ENCODE data around the gene ARMC9. TPM values are rescaled to one million over a fixed set of nuclear protein-coding genes. Genes with fewer than 3 reads are reported as not detected.

ARMC9 gene
- total RNA-seq, 1 experiment from 2014 or later, result 42.7 TPM

DNA sequence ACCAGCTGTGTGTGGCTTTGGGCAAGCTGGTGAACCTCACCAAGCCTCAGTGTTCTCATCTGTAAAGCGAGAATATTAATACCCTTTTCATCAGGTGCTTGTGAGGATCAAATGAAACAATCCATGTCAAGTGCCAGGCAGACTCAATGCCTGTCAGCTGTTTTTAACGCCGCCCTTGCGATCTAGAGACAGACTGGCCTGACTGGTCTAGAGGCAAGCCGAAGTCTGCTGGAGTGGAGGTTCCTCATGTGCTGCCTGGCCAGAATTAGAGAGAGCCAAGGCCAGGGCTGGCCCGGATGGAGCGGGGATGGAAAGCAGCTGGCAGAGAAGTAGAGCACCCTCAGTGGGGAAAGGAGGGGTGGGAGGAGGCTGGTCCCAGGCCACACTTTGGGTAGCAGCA, 122.6 kb downstream of the ARMC9 start:
- DNase-seq (ENCODE audit: low read depth, low spot score) (no peak), ATAC-seq (no peak; the same call in 1 of the 2 replicates)
- ChIA-PET POLR2A (no interaction called here), CTCF (no interaction called here)
- no peaks in the 10 kb centered on the region for H3K9me3 ChIP-seq (ENCODE audit: control insufficient read depth, insufficient read depth, low read depth, low read length)
- H3K4me1 ChIP-seq (ENCODE audit: control insufficient read depth, insufficient read depth, low read length), result no peaks in the 10 kb centered on the region
- H3K4me3 ChIP-seq (ENCODE audit: low read depth in 2 of 2, low read length in 2 of 2), result no peak overlapping the region
- intact Hi-C loops (cut with micrococcal nuclease; ENCODE audit: unreplicated experiment) (no loop called here), in situ Hi-C loops (cut with HindIII; ENCODE audit: low pct_unique_long_range_greater_than_20kb, low sequenced_read_pairs) (loop anchor here (10.0 to 25.0 kb wide), 2 partner anchors 46 to 91 kb away; no protein-coding TSS in a partner anchor)
- no peaks in the 10 kb centered on the region for H3K27me3 ChIP-seq (ENCODE audit: control insufficient read depth, insufficient read depth, low read length)
- no peak overlapping the region for H3K27ac ChIP-seq (ENCODE audit: low read length)
- TF ChIP-seq, protein P1, sequence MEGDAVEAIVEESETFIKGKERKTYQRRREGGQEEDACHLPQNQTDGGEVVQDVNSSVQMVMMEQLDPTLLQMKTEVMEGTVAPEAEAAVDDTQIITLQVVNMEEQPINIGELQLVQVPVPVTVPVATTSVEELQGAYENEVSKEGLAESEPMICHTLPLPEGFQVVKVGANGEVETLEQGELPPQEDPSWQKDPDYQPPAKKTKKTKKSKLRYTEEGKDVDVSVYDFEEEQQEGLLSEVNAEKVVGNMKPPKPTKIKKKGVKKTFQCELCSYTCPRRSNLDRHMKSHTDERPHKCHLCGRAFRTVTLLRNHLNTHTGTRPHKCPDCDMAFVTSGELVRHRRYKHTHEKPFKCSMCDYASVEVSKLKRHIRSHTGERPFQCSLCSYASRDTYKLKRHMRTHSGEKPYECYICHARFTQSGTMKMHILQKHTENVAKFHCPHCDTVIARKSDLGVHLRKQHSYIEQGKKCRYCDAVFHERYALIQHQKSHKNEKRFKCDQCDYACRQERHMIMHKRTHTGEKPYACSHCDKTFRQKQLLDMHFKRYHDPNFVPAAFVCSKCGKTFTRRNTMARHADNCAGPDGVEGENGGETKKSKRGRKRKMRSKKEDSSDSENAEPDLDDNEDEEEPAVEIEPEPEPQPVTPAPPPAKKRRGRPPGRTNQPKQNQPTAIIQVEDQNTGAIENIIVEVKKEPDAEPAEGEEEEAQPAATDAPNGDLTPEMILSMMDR (IDR thresholded peaks at IDR 0.05), result no peak
- TF ChIP-seq TCF7L2 (IDR thresholded peaks at IDR 0.05; ENCODE audit: low read depth, low read length) (no peak), SIN3A (IDR thresholded peaks at IDR 0.05; ENCODE audit: borderline replicate concordance, insufficient read depth, low read depth, low read length) (no peak), REST (IDR thresholded peaks at IDR 0.05; ENCODE audit: insufficient read depth in 1 of 2, low read depth in 2 of 2, low read length in 1 of 2) (no peak), POLR2AphosphoS5 (IDR thresholded peaks at IDR 0.05; ENCODE audit: low read depth, low read length) (no peak)
- H3K36me3 ChIP-seq (ENCODE audit: control insufficient read depth, insufficient read depth, low read length), result no peaks in the 10 kb centered on the region
- no TSS peak for BruUV-seq (replicated peaks)

DNA sequence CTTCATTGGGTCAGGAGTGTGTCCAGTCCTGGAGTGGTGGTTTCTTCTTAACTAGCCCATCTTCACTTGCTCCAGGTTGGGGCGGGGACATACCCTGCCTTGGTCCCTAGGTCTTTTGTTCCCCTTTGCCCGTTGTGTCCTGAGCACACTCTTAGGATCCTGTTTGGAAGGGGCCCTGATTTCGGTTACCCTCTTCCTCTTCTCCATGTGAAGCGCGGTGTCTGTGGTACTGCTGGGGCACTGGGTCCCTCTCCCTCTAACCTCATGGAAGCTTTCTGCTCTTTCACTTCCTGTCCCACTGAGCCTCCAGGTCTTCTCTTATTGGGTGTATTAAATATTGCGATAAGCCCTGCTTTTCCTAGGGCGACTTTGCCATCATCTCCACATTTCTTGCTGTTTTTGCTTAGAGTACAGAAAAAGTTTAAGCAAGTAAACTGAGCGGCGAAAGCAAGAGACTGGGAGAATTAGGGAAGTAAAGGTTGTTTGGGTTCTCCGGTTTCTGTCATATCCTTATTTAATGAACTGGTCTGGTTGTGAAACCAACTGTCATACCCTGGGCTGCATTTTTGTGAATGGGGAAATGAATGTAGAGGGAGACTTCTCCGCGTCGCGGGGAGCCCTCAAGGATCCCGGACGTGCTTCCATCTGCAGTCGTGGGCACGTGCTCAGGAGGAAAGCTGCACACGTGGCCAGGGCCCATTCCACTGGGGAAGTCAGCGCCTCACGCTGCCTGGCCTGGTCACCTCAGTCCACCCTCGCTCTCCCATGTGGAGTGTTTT, 123.3 kb downstream of the ARMC9 start:
- H3K9me3 ChIP-seq (ENCODE audit: control insufficient read depth, insufficient read depth, low read depth, low read length), result no peaks in the 10 kb centered on the region
- TF ChIP-seq, protein P1 (IDR thresholded peaks at IDR 0.05), result no peak
- TF ChIP-seq SIN3A (IDR thresholded peaks at IDR 0.05; ENCODE audit: borderline replicate concordance, insufficient read depth, low read depth, low read length) (no peak), TCF7L2 (IDR thresholded peaks at IDR 0.05; ENCODE audit: low read depth, low read length) (no peak), POLR2AphosphoS5 (IDR thresholded peaks at IDR 0.05; ENCODE audit: low read depth, low read length) (no peak), REST (IDR thresholded peaks at IDR 0.05; ENCODE audit: insufficient read depth in 1 of 2, low read depth in 2 of 2, low read length in 1 of 2) (no peak)
- no peaks in the 10 kb centered on the region for H3K36me3 ChIP-seq (ENCODE audit: control insufficient read depth, insufficient read depth, low read length)
- no peak overlapping the region for H3K4me3 ChIP-seq (ENCODE audit: low read depth in 2 of 2, low read length in 2 of 2)
- no peaks in the 10 kb centered on the region for H3K27me3 ChIP-seq (ENCODE audit: control insufficient read depth, insufficient read depth, low read length)
- ATAC-seq (no peak), DNase-seq (ENCODE audit: low read depth, low spot score) (no peak)
- intact Hi-C loops (cut with micrococcal nuclease; ENCODE audit: unreplicated experiment), result no loop called here
- ChIA-PET POLR2A (no interaction called here), CTCF (no interaction called here)
- BruUV-seq (replicated peaks), result no TSS peak
- no peak overlapping the region for H3K27ac ChIP-seq (ENCODE audit: low read length)
- H3K4me1 ChIP-seq (ENCODE audit: control insufficient read depth, insufficient read depth, low read length), result no peaks in the 10 kb centered on the region
- in situ Hi-C loops (cut with HindIII; ENCODE audit: low pct_unique_long_range_greater_than_20kb, low sequenced_read_pairs), result loop anchor here (10.0 to 25.0 kb wide), 2 partner anchors 47 to 91 kb away; no protein-coding TSS in a partner anchor
